ENCODE results near the gene USP21. TPM values are rescaled to one million over a fixed set of nuclear protein-coding genes. Genes with fewer than 3 reads are reported as not detected.
A peak's percentile ranks its signal among the peaks of the same experiment; 100 is the strongest.

USP21 gene
- total and polyA plus RNA-seq, 2 of the 13 experiments (the other 11 are each of a cell fraction or from before 2014, with no cell fraction given) = 10.1 to 33.1 TPM

GRCh38 chr1:161165742-161166668, 6.7 kb downstream of the USP21 start, which contains the start of gene PPOX (continued):
- no peak for TF ChIP-seq ELF1 (CRISPR knock-in tag; IDR thresholded peaks at IDR 0.05)
- TF ChIP-seq PHF8 (CRISPR knock-in tag; IDR thresholded peaks at IDR 0.05) = peak; percentile 77
- TF ChIP-seq DRAP1 (CRISPR knock-in tag; IDR thresholded peaks at IDR 0.05) = peak; percentile 73
- TF ChIP-seq CHD2 (IDR thresholded peaks at IDR 0.05; ENCODE audit: low read depth, low read length) = peak; percentile 93
- TF ChIP-seq ZNF709 (CRISPR knock-in tag; IDR thresholded peaks at IDR 0.05) = peak; percentile 74; the same call in 1 of the 2 replicates
- no peak; the same call in 1 of the 2 replicates for TF ChIP-seq KDM3A (CRISPR knock-in tag; IDR thresholded peaks at IDR 0.05; ENCODE audit: low read depth)
- no peak for TF ChIP-seq MIER3 (CRISPR knock-in tag; IDR thresholded peaks at IDR 0.05; ENCODE audit: borderline replicate concordance)
- no peak; the same call in 1 of the 2 replicates for TF ChIP-seq HNF4G (IDR thresholded peaks at IDR 0.05; ENCODE audit: borderline replicate concordance, low read depth, low read length)
- TF ChIP-seq HNF4G (CRISPR knock-in tag; IDR thresholded peaks at IDR 0.05; ENCODE audit: borderline replicate concordance, low read depth) = no peak
- no peak for TF ChIP-seq ZNF75D (CRISPR knock-in tag; IDR thresholded peaks at IDR 0.05; ENCODE audit: borderline replicate concordance)
- TF ChIP-seq ZFP82 (CRISPR knock-in tag; IDR thresholded peaks at IDR 0.05; ENCODE audit: borderline replicate concordance) = 0 out of 2 replicates have a peak, but pooled peaks have one; percentile 40
- TF ChIP-seq MAFK (conservative IDR thresholded peaks at IDR 0.05 in 1 of 2, IDR thresholded peaks at IDR 0.05 in 1 of 2; ENCODE audit: low read length in 2 of 2) = no peak
- no peak for TF ChIP-seq MTERF4 (CRISPR knock-in tag; IDR thresholded peaks at IDR 0.05)
- peak; percentile 64 for TF ChIP-seq ZFP36L1 (CRISPR knock-in tag; IDR thresholded peaks at IDR 0.05)
- no peak for TF ChIP-seq NFE2 (CRISPR knock-in tag; IDR thresholded peaks at IDR 0.05)
- no peak for TF ChIP-seq RFXANK (CRISPR knock-in tag; IDR thresholded peaks at IDR 0.05)
- 0 out of 2 replicates have a peak, but pooled peaks have one; percentile 22 for TF ChIP-seq ZNF773 (CRISPR knock-in tag; IDR thresholded peaks at IDR 0.05; ENCODE audit: borderline replicate concordance)
- no peak for TF ChIP-seq SRSF9 (IDR thresholded peaks at IDR 0.05; ENCODE audit: borderline replicate concordance, insufficient read depth, low read depth, low read length, poor library complexity, severe bottlenecking)
- TF ChIP-seq ZBTB44 (CRISPR knock-in tag; IDR thresholded peaks at IDR 0.05) = no peak
- 0 out of 2 replicates have a peak, but pooled peaks have one; percentile 43 for TF ChIP-seq ZNF746 (CRISPR knock-in tag; IDR thresholded peaks at IDR 0.05)
- peak; percentile 72 for TF ChIP-seq ZFP90 (CRISPR knock-in tag; IDR thresholded peaks at IDR 0.05; ENCODE audit: borderline replicate concordance)
- TF ChIP-seq HDAC6 (IDR thresholded peaks at IDR 0.05; ENCODE audit: low read depth, low read length) = no peak
- TF ChIP-seq SETDB1 (CRISPR knock-in tag; IDR thresholded peaks at IDR 0.05; ENCODE audit: borderline replicate concordance) = no peak
- no peak for TF ChIP-seq NR2F1 (CRISPR knock-in tag; IDR thresholded peaks at IDR 0.05)
- peak; percentile 69 to 79 for TF ChIP-seq POLR2A (IDR thresholded peaks at IDR 0.05; ENCODE audit: insufficient read depth in 1 of 2, low read depth in 2 of 2, low read length in 2 of 2)
